Stimulated activated CD4-positive, alpha-beta T cell treated with anti-CD3 and anti-CD28 coated beads, Interleukin-12 subunit alpha, Interleukin-12 subunit beta, amount 100 ng/mL, for 4 hours (primary cell): ENCODE measurements around the gene TESMIN.
A peak's percentile ranks its signal among the peaks of the same experiment; 100 is the strongest.

Experiments
- DNase-seq: peaks from one replicate; pipeline ENCODE4 v3.0.0-alpha.2; 2020

The TESMIN gene, protein sequence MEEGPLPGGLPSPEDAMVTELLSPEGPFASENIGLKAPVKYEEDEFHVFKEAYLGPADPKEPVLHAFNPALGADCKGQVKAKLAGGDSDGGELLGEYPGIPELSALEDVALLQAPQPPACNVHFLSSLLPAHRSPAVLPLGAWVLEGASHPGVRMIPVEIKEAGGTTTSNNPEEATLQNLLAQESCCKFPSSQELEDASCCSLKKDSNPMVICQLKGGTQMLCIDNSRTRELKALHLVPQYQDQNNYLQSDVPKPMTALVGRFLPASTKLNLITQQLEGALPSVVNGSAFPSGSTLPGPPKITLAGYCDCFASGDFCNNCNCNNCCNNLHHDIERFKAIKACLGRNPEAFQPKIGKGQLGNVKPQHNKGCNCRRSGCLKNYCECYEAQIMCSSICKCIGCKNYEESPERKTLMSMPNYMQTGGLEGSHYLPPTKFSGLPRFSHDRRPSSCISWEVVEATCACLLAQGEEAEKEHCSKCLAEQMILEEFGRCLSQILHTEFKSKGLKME

GRCh38 chr11:68751331-68751856 lies at the start of gene TESMIN:
Gene TESMIN (minus strand): TSS chr11:68751520. CDS start chr11:68750660, 860 bp downstream.
- peak; percentile 95 for DNase-seq

DNA sequence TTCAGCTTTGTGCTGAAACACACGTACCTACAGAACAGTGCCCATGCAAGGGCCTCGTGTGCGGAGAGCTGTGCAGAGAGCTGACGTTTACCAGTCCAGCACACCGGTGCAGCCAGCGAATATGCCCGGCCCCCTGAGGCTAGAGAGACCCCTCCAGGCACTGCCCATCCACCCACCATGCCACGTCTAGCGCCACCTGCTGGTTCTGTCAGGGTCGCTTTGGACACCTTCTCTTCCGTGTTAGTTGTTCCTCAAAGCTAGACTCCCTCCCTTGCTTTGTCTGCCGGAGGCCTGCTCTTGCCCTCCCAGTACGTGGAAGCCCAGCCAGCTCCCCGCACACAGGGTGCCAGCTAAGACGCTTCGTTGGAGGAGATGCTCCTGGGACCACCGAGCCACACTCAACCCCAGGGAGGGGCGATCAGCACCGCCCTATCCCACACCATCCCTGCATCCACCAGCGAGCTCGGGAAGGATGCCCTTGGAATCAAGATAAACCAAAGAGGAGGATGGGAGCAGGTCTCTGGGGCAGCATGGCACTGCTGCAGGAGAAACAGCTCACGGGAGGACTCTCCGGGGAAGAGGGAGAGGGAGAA lies 47.0 kb upstream of the TESMIN start:
- peak; percentile 41 for DNase-seq

DNA sequence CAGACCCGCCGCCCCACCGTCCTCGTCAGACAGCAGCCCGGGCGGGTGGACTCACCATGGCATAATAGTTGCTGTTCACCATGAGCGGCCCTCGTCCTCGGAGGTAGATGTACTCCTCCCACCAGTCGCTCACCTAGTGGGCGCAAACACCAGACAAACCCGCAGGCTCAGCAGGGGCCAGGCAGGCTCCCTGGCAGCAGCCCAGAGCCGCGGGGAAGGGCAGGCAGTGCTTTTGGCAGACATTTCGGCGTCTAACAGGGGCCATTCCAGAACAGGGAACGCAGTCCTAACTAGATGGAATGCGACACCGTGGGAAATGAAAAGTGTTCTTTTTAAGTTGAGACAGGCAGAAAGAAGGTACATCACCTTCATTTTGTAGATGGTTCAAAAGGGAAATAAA lies 45.5 kb upstream of the TESMIN start:
- DNase-seq = no peak

GRCh38 chr11:68792400-68792966 lies 41.2 kb upstream of the TESMIN start:
- DNase-seq = no peak

GRCh38 chr11:68784653-68785052 lies 33.3 kb upstream of the TESMIN start:
- DNase-seq = no peak

DNA sequence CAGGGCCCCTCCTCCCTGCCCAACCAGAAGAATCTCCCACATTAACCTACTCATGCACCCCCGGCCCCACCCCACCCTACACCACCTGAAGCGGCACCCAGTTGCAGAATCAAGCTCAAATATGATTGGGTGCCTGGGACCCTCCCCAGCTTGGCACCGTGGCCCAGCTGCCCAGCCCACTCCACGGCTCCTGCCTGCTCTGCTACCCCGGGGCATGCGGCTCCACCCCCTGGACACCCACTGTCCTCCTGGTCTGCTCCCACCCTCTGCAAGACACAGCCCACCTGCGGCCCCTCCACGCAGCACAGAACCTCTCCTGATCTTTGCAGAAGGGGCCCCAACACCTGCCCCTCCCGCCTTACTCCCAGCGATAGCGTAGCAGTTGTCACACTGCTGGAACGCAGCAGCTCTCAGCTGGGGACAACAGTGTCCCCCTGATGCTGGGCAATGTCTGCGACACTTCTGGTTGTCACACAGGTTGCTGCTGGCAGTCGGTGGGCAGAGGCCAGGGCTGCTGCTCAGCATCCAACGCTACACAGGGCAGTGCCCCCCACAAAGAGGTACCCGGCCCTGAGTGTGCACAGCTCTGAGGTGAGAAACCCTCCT lies 32.0 kb upstream of the TESMIN start:
- DNase-seq = no peak

- DNase-seq = no peak
Measured at GRCh38 chr11:68782711-68783110, 31.4 kb upstream of the TESMIN start.

- DNase-seq = no peak
Measured at GRCh38 chr11:68780829-68781228, 29.5 kb upstream of the TESMIN start.

GRCh38 chr11:68778205-68778604 lies 26.9 kb upstream of the TESMIN start:
- no peak for DNase-seq

- no peak for DNase-seq
Measured at GRCh38 chr11:68776442-68777235, 25.3 kb upstream of the TESMIN start.

DNA sequence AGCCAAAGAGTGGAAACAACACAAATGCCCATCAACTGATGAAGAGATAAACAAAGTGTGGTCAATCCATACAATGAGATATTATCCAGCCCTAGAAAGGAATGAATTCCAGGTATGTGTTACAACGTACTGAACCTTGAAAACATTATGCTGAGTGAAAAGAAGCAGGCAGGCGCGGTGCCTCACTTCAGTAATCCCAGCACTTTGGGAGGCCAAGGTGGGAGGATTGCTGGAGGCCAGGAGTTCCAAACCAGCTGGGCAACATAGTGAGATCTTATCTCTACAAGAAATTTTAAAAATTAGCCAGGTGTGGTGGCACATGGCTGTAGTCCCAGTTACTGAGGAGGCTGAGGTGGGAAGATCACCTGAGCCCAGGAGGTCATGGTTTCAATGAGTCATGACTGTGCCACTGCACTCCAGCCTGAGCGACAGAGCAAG lies 24.6 kb upstream of the TESMIN start:
- DNase-seq = no peak

DNA sequence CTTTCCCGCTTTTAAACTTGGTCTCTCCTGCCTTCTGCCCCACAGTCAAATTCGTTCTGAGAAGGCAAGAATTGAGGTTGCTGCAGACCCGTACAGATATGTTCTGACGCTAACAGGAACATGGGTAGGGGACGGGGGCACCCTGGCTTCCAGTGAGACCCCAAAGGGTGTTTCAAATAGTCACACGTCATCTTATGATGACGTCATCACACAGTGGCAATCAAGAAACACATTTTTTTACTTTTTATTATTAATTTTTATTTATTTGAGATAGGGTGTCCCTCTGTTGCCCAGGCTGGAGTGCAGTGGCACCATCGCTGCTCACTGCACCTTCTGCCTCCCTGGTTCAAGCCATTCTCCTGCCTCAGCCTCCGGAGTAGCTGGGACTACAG lies 22.9 kb upstream of the TESMIN start:
- DNase-seq = no peak

DNA sequence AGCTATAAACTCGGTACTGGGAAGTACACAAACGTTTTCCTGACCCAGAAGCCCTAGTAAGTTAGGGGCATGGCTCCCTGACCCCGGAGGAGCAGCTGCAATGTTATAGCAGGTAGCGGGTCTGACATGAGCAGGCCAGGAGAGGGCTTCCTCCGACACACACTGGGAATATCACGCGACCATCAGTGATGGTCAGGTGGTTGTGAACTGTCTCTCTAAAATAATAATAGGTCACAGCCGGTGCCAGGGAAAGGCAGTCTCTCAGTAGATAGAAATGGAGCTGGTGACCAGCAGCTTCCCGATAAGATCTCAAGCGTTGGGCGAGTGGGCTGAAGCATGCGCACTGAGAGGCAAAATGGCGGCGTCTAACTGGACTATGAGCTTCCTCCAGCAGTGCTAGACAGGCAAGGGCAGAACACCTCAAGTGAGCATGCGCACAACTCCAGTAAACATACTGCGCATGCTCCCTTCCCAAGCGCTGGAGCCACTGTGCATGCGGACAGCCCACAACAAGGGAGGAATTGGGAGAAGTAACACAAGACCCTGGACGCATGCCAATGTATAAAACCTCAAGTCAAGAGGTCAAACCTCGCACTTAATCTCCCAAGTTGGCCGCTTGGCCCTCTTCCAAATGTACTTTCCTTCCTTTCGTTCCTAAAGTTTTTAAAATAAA lies 22.3 kb upstream of the TESMIN start:
- DNase-seq = no peak

- no peak for DNase-seq
Measured at GRCh38 chr11:68772936-68773335, 21.6 kb upstream of the TESMIN start.

DNA sequence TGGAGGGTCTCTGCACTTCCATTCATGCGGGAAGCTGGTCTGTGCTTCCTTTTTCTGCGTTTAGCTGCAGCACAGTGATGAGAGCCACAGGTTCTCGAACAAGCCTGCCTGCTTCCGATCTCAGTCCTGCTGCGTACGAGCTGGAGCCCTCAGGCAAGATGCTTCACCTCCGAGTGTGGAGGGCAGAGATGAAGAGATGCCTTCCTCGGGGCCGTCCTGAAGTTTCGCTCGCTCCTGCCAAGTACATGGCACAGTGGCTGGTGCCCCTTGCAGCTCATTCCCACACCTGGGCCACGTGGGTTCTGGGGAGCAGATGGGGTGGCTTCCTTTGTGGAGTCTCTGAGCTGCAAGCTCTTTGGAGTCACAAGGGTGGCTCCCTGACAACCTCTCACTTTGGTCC lies 19.5 kb upstream of the TESMIN start:
- DNase-seq = no peak

DNA sequence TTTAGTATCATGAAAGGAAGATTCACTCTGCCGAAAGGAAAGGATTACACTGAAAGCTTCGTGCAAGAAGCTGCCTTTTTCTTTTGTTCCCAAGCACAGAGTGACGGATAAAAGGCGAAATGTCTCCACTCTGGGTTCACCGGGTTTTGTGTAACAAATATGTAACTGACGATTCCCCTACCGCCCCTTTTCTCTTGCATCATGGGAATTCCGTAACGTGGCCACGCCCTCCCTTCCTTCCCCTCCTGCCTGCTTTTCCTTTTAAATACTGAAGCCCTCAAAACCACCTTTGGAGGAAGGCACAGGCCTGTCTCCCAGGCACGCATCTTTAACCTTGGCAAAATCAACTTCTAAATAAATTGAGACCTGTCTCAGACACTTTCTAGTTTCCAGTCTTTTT lies 16.4 kb upstream of the TESMIN start:
- DNase-seq = no peak

DNA sequence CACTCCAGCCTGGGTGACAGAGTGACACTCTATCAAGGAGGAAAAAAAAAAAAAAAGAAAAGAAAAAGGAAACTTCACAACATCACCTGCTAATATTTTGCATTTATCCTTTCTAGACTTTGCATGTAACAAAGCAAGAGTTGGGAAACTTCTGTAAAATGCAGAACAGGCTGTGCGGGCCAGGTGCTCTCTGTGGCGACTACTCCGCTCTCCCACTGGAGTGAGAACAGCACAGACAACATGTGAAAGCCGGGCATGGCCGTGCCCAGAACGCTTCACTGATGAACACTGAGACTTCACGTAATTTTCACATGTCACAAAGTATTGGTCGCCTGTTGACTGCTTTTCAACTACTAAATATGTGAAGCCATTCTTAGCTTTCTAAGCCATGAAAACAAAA lies 15.5 kb upstream of the TESMIN start:
- DNase-seq = no peak

- no peak for DNase-seq
Measured at GRCh38 chr11:68764746-68765145, 13.4 kb upstream of the TESMIN start.

DNA sequence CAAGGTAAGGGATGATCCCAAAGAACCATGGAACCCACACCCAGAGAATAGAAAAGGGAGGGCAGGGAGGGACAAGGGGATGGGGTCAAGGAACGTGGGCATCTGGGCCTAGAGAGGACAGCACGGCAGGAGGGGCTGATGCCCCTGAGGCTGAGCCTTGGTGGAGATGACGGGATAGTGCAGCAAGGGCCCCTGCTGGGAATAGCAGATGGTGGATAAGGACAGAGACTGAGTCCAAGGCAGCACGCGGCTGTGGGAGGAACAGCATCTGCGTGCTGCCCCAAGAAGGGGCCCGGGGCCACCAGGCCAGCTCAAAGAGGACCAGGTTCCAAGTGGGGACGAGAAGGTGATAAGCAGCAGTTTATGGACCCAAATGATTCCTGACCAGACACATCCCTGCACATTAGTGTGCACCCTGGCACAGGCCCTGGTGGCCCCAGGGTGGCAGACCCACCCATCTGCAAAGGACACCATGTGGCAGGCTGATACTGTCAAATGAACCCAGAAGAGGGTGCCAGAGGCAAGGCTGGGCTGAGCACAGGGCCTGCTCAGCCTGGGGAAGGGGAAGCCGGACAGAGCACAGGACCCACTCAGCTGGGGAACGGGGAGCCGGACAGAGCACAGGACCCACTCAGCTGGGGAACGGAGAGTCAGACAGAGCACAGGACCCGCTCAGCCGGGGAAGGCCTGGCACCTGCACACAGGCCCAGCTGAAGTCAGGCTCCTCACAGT lies 12.8 kb upstream of the TESMIN start:
- no peak for DNase-seq

- DNase-seq = no peak
Measured at GRCh38 chr11:68763181-68763721, 11.9 kb upstream of the TESMIN start.

DNA sequence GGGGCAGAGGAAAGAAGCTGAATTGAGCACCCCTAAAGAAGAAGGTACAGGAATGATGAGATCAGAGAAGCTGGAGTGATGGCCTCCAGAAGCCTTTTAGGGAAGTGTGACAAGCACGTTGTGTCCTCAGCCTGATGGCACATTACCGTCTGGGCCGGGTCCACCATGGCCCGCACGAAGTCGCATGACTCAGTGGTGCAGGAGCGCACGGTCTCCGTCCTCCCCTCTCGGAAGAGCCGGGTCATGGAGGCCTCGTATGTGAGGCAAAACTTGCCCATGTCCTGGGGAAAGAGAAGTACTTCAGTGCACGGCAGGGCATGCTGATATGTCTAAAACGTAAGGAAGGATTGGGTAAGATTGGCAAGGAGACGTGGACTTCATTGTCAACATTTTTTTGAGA lies 11.2 kb upstream of the TESMIN start:
- no peak for DNase-seq
